Activated CD4-positive, alpha-beta T cell treated with anti-CD3 and anti-CD28 coated beads for 4 hours (primary cell): ENCODE data around the gene CISTR.
A peak's percentile ranks its signal among the peaks of the same experiment; 100 is the strongest.
"Not testable (repeated sequence)": the region's sequence is repeated elsewhere in the genome, so short reads cannot be mapped to it uniquely, and the experiment has no call there.

Experiments
- DNase-seq, 2 donors: peaks; one replicate each; pipeline ENCODE4 v3.0.0-alpha.2; 2020

CISTR gene

DNA sequence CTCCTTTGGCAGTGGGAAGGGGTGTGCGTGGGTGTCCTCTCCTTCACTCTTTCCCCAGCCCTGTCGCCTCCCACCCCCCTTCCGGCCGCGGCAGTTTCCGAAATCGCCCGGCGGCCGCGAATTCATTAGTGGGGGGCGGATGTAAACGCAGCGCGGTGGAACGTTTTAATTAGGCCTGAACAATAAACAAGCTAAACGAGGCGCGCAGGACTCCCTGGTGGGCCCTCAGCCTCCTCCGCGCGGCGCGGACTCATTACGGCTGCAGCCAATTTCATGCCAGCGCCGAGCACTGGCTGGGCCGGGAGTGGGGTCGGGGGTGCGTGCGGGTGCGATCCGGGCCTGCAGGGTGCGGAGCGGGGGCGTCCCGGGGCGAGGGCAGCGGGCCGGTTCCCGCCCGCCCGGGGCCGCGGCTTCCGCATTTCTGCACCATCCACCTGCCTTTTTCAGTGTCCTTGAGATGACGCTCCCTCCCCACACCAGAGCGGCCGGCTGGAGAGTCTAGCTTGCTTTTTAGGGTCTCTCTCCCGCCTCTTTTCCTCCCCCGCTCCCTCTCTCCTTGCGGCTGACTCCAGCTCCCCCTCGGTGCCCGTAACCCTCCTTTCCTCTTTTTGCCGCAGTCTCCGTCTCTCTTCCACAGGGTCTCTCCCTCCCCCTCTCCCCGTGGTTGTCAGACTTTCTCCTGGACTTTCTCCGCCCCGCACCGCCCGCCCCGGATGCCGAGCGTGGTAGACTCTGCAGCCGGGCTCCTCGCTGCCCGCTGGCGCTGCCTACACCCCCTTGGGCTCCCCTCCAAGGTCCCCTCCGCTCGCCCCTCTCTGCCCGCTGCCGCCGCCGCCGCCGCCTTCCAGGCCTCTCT, at the start of gene CISTR:
CISTR (minus strand) TSS at position 644 of the 856 bp plus-strand sequence.
- DNase-seq = peak; percentile 27 to 52

DNA sequence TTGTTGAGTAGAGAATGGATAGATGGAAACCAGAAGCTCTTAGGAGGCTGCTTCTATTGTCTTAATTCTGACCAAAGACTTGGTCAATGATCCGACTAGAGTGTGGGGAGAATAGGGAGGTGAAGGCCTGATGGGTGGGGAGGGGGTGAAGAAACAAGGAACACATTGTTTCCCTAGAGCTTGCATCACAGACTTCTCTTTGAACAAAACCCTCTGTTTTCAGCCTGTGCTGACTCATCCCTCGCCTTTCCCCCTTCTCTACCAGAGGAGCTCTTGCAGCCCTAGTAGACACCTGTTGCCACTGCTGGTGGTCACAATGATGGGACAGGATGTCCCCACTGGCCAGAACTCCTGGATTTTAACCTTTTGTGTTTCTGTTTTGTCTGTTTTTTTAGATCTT, 46.8 kb upstream of the CISTR start:
- no peak for DNase-seq

DNA sequence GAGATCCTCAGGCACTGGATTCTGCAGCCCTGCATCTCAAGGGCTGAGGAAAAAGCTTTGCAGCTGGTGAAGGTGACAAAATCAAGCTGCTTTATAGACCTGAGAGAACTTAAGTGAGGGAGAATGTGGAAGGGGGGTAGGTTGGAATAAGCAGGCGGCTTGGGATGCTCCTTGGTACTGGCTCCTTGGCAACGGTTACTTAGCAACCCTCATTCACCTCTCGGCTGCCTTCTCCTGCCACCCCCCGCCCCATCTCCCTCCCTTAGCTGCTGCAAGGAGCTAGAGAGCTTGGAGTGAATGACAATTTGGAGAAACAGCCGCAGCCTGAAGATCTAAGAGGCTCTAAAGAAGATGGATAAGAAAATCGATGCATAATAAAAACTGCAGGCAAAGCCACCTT, 44.1 kb upstream of the CISTR start:
- DNase-seq = no peak

DNA sequence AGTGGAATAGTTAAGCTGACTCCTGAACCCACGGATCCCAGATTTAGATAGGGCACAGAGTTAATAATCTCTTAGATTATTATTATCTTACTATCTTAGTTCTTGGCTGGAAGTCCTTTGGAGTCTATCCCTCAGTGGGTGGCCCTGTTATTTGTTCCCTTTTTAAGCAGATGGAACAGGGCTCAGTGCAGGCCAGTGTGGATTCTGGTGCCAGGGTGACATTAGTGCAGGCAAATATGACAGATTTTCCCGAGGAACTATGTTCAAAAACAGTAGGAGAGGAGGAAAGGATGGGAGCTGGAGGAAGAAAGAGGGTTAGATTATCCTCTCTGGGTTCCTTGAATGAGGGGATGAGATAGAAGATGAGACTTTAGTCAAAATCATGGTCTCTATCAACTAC, 41.4 kb upstream of the CISTR start:
- no peak for DNase-seq

DNA sequence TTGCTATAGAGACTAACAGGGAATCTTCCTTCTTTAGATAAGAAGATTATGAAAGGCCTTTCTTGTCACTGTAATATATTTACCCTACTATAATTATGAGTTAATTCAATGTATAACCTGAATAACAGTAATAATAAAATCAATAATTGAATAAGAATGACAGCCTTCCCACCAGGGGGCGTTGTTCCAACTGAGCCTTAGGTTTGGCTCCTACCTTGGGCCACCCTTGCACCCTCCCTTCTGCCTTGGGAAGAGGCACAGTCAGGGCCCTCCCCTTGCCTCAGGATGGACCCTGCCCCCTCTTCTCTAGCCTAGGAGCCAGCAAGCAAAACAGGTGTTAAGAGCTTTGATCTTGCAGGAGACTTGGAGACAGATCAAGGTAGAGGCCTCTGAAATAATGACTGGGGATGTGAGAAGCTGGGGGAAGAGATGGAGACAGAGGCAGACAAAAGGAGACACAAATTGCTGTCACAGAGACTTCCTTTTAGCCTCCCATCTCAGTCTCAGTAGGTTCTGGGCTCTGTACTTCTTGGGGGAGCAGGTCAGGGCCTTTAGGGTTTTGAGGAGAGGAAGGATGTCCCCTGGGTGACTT, 40.1 kb upstream of the CISTR start:
- DNase-seq = peak; percentile 14 to 42

DNA sequence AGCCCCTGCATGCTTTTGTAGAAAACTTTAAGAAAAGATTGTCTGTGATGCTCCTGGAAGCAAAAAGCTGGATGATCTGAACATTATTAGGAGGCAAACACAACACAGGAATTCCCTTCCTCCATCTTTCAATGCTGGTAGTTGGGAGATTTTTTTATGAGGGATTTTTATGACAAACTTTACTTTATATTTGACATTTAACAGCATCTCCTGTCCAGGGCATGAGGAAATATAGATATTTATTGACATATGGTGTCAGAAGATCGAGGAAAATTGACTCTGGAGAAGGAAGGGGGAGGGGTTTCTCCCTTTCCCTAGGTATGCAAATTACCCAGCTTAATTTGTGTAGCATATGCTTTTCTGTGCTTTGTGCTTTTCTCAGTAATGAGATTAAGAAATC, 37.8 kb upstream of the CISTR start:
- DNase-seq = no peak

DNA sequence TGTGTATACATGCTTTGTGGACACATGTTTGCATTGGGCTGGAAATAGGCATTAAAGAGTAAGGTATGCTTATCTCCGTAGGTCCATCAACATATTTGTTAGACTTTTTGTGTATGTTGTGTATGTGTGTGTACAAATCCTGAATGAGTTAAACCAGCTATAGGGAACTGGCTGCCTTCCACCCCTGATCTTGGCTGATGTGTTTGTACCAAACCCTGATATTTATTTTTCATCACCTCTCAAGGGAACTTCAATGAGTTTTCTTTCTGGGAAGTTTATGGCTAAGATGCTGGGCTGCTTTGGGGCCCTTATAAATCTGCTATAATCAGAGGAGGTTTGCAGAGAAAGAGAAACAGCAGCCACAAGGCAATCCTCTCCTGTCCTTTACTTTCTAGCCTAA, 37.1 kb upstream of the CISTR start:
- no peak for DNase-seq

DNA sequence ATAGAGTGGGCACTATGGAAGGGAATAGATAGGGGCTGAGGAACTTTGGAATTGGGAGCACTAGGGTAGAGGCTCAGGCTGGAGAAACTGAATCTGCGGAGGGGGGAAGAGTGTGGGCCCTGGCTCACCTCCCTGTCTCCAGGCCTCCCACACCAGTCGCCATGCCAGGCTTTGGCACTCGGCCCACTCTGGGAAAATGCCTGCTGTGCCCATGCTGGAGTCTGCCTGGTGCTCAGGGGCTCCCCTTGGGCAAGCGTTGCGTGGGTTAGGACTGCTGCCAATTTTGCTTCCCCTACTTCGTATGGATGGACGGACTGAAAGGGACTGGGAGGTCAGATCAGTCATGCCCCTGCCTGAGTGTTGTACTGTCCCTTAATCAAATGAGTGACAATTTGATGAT, 34.6 kb upstream of the CISTR start:
- no peak for DNase-seq

DNA sequence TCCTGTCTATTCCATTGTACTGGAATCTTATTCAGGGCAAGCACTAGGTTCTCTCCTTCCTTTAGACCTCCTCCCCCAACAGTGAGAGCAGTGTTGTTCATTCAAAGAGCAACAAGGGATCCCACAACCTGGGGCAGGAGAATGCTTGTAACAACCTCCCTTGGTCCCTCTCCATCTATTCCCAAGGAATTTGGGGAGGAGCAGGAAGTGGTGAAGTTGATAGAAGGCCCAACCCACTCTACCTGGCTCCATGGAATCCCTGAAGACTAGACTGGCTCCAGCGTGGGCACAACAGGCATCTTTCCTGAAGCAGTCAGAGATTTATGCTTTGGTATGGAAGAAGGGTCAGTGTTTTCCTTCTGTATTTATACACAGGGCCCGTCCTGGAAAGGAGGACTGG, 33.4 kb upstream of the CISTR start:
- no peak for DNase-seq

DNA sequence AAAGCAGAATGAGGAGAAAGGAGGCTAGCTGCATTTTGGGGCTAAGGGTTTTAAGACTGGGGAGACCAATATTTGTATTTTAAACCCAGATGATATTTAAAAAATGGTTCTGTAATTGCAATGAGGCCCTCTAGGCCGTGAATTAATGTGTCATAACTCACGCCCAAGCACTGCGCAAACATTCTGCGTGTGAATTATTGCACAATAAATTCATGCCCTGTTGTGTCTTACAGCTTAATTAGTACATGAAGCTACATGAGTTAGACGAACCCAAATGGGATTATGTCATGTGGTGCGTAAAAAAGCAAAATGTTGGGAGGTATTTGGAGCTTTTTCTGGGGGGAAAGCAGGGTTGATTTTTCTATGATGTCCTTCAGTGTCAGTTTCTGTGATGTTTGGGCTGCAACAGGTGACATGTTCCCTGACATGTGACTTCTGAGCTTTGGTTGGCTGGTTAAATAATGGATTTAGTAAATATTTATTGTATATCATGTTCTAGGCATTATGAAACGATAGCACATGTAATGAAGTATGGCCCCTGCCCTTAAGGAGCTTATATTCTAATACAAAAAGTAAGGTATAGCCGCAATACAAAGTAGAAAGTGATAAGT, 30.4 kb upstream of the CISTR start:
- DNase-seq = no peak

DNA sequence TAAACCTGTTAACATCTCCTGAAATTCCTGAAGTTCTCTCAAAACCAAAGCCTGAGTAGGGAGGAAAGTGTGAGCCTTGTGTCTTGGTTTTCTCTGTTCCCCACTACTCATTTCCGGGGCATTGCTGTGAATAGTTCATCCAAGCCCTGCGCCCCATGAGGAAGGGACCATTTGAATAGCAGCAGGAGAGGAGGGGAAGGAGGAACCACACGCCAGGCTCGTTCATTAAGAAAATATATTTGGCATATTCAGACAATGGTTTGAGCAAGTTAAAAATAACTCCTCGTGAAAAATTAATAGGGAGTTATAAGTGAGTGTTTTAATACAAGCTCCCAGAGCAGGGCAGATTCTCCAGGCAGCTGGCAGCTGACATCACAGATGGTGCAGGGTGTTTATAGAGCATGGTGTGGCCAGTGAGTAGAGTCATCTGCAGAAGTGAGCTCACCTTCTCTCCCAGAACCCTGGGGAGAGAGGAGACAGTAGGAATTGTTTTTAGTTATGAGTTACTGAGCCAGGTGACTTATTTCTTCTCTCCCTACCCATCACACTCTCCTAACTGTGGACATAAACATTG, 29.5 kb upstream of the CISTR start:
- no peak for DNase-seq

DNA sequence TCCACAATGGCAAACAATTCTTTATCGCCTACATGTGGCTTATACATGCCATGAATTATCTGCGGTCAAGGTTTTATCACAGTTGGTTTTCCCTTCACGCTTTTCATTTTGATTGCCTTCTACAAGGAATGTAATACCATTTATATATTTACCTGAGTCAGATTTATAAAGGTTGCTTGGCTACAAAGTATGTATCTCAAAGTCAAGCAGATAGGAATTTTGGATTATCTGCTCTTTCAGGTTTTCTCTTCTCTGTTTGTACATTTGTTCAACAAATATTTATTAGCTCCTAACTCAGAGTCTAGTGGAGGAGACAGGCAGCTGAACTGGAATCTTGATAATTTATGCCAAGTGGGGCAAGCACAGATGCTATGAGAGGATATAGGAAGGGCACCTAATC, 28.5 kb upstream of the CISTR start:
- DNase-seq = no peak

DNA sequence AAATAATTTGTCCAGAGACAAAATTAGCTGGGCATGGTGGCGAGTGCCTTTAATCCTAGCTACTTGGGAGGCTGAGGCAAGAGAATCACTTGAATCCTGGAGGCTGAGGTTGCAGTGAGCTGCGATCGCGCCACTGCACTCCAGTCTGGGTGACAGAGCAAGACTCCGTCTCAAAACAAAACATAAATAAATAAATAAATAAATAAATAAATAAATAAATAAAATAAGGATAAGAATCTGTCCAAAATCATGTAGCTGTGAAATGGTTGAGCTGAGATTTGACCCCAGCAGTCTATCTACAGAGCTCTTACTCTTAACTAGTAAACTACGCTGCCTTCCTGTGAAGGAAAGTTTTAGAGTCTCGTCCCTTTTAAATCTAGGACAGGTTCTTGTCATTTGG, 27.9 kb upstream of the CISTR start:
- not testable (repeated sequence) for DNase-seq

DNA sequence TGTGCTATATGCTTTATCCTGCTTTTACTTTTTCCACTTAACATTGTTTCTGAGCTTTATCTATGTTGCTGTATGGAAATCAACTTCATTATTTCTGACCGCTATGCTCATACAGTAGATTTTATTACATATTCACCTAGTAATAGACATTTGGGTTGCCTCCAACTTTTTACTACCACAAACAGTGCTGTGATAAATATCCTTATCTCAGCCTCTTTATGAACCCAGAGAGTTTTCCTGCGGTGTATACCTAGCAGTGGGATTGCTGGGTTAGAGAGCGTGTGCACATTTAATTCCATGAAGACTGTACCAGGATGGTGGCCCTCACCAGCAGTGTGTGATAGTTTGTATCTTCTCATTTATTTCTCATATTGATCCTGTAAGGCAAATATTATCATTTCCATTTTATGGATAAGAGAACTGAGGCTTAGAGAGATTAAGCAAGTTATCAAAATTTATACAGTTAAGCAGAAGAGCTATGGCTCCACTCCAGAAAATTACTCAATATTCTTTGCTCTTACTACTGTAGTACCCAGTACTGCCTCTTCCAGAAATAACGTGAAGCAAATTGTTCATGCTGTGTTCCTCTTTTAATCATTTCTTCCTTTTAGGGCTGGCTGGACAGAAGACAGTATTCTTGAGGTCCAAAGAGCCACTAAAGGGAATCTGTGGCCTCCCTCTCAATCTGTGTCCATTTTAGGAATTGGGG, 26.3 kb upstream of the CISTR start:
- DNase-seq = no peak

DNA sequence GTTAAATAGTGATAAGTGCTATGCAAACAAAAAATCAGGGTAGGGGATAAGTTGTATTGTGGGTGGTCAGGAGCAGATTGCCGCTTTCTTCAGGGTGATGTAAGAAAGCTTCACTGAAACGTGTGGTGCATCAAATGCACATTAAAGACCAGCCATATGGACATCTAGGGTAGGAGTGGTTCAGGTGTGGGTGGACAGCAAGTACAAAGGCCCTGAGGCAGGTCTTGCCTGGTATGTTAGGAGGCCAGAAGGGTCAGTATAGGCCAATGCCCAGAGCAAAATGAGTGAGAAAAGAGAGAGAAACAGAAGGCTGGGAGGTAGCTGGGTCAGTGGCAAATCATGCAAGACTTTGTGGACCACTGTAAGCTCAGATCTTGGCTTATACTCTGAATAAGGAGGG, 25.6 kb upstream of the CISTR start:
- DNase-seq = no peak

DNA sequence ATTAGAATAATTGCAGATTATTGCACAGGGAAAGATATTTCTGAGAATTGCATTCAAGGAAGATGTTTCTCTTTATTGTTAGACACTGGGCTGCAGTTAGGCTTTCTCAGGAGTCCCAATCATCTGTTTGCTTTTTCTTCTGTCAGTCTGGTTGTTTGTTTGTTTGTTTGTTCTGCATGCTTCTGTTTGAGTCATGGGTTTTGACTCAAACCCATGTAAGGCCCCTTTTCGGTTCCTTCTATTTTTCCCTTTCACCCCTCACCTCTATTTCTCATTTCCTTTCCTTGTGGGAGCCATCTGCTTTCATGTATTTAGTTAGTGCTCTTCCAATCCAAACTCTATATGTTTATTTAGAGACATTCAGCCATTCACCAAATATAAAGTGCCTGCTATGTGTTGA, 25.1 kb upstream of the CISTR start:
- DNase-seq = no peak

DNA sequence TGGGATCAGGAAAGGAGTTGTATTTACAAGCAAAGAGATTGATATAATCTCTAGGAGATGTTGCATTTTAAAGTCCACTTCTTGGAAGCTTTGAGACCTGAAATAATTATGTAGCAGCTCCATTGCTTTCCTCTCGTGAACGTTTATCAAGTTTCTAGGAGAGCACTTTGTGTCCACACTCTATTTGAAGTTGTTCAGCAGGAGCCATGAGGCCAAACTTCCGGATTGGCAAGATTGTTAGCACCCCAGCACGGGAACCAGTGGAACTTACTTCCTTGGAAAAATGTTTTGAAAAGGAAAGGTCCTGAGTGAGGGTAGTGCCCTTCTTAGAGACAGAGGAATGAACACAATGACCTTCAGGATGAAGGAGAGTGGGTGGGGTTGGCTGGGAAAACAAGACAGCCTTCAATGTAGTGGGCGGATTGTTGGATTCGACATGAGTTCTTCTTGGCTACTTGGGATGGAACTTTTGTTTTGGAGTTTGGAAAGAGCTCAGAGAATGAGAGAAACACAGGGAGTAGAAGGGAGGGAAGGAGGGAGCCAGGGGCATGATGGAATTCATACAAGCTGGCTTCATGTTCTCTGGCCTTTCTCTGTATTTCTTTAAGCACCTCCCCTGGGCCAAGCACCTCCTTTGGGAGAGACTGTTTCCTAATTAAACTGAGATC, 23.8 kb upstream of the CISTR start:
- no peak for DNase-seq

DNA sequence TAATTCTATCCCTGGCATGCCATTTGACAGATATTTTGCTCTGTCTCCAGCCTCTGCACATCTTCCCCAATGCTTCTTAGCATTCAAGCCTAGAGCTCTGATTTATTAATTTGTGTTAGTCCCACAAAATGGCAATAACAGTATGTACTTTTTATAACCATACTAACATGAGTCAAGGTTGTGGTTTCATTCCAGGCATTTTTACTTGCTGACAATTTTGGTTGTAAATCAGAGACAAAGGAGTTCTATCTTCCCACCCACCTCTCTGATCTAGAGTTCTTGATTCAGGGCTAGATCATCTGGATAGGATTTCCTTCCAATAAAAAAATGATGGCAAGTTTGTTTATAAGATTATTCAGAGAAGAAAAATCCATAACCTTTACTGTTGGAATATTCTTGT, 18.5 kb upstream of the CISTR start:
- DNase-seq = no peak

DNA sequence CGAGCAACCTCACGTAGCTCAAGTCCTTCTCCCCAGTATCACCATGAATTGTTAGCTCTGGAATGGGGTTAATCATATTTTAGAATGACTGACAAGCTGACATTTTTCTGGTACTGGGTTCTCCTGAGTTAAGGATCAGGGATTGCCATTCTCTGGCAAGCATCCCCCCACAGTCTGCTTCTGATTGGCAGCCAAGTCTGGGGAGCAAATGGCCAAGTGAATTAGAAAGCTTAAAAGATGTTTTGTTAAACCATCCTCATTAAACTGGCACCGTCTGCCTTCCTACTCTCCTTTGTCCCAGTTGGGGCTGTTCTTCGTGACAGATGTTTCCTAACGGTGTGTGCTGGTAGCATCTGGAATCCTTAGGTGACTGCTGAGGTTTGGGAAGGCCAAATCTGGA, 17.2 kb upstream of the CISTR start:
- DNase-seq = no peak

DNA sequence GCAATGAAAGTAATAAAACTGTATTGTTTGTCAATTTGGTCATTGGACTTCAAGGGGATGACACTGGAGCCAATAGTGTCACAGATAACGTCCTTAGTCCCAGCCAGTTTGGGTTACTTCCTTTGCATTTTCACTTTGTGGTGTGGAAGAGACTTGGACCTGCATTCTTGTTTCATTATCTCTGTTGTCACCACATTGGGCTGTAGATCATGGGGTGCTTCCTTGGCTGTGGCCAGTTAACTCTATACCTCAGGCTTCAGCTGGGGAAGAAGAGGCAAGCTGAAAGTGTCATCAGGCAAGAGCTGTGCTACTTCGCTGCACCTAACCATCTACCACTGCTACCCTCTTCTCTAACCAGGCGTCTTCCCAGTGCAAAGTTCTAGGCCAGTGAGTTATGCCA, 15.1 kb upstream of the CISTR start:
- DNase-seq = no peak

DNA sequence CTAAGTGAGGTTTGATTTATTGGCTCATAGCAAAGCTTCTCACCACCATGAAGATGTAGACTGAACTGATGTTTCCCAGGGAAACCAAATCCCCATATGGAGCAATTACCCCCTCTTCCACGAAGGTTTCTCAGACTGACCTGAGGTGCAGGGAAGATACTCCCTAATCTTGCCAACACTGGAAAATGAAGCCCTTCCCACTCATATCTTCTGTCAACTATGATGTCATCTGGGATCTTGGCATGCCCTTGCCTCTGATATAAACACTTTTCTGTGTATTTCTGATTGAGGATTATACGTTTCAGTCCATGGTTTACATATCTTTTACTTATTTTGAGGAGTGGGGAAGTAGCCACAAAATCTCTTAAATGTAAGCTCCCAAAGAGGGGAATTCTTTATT, 14.1 kb upstream of the CISTR start:
- DNase-seq = no peak

DNA sequence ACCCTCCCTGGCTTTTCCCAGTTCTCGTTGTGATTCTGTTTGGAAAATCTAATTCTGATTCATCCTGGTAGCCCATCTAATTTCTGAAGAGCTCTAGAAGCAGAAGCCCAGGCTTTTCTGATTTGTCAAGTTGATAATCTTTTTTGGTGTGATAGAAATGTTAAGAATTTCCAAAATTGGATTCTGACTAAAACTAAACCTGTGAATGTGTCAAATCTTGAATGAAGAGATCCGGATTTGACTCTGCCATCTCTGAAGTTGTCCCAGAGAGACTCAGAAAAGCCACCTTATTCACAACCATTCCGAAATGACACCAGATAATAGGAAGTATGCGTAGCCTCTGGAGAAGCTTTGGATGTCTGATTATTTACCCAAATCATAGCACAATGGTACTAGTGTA, 12.8 kb upstream of the CISTR start:
- no peak for DNase-seq

DNA sequence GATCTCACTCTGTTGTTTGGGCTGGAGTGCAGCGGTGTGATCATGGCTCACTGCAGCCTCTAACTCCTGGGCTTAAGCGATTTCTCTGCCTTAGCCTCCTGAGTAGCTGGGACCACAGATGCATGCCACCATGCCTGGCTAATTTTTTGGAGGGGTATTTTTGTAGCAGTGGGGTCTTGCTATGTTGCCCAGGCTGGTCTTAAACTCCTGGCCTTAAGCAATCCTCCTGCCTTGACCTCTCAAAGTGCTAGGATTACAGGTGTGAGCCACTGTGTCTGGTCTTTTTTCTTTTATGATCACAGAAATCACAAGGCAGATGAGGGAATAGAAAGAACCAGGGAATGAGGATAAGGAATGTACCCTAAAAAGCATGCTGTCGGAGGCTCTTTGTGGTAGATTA, 11.0 kb upstream of the CISTR start:
- not testable (repeated sequence) for DNase-seq
